Panc1 (cell line): Measurements from ENCODE around the gene VWA2.

Source experiments
- CTCF ChIP-seq: fragments of 450-650 bp; IDR thresholded peaks from 2 replicates; pipeline ENCODE4 v1.5.1; 2017; ENCODE audit warnings: mild to moderate bottlenecking
- POLR2AphosphoS5 ChIP-seq: IDR thresholded peaks from 2 replicates; pipeline ENCODE4 v1.6.1; 2012; ENCODE audit warnings: mild to moderate bottlenecking, low read depth, low read length, moderate library complexity

- TF ChIP-seq CTCF (no peak), POLR2AphosphoS5 (no peak)
These were observed 32.2 kb upstream of the VWA2 start for GRCh38 chr10:114206902-114207301.
